Head of caudate nucleus (tissue), 42 donors: ENCODE results near the gene SKOR1.

Experiments
- DNase-seq, 42 donors: peaks; one replicate each; pipeline versions ENCODE4 v3.0.0 to v3.0.0-alpha.2; 2020 to 2021; ENCODE audit warnings: mixed read lengths in 7 of 42
- intact Hi-C: fragments of 100-400 bp; cut with DNase I; formaldehyde crosslinking; loops from one replicate; pipeline ENCODE4 v1.15.0; 2022

Gene SKOR1

GRCh38 chr15:67824976-67825880, at the start of gene SKOR1:
Gene SKOR1 (plus strand): TSS chr15:67825509. CDS start chr15:67825603, 94 bp downstream.
- peak in 2 of 42 donors; percentile 3 to 28 for DNase-seq
- intact Hi-C loops, result no loop called here

- intact Hi-C loops, result no loop called here
- DNase-seq, result peak in 12 of 42 donors; percentile 11 to 62 (median 26)
Observed at GRCh38 chr15:67775998-67776397, 49.3 kb upstream of the SKOR1 start.

GRCh38 chr15:67776600-67776999, 48.7 kb upstream of the SKOR1 start:
- intact Hi-C loops, result no loop called here

DNA sequence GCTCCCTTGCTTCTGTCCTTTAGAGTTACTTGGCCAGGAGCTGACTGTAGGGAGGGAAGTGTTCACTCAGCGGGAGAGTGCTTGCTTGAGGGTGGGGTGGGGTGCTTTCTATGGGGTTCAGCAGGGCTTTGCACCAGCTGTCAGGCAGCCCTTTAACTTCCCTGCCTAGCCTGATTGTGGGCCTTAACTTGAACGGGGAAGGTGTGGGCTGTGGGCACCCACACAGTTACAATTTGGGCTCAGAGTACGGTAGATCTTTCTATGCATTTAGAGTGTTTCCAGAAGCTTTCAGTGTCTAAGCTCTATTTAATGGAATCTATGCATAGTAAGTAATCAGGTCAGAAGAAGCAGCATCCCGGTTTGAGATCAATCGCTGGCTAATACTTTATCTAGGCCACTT, 48.2 kb upstream of the SKOR1 start:
- DNase-seq, result peak in 31 of 42 donors; percentile 9 to 80 (median 37)
- intact Hi-C loops, result no loop called here

More at GRCh38 chr15:67776600-67776999, 48.7 kb upstream of the SKOR1 start:
- no peak for DNase-seq

GRCh38 chr15:67777773-67778172, 47.5 kb upstream of the SKOR1 start:
- intact Hi-C loops, result no loop called here
- DNase-seq, result no peak

DNA sequence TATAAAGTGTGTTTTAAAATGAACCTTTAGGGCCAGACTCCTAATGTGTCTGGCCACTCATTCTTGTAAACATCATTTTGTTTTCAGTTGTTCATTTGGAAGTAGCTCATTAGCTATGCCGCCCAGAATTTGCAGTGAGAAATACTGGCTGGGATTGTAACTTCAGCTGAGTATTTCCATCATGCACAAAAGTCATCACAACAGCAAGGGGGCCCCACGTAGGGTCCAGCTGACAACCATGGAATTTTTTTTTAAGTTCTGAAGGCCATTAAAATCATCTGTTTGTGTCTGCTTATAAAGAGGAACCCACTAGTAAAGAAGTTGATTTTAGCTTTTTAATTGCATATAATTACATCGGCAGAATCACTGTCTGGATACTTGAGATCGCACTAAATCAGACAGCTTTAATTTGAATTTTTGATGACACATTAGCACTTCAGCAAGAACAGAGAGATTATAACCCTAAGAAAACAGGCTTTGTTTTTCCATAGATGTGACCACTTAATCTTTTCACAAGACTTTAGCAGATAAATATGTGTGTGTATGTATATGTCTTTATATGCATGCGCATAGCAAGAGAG, 46.3 kb upstream of the SKOR1 start:
- DNase-seq, result no peak
- intact Hi-C loops, result no loop called here

DNA sequence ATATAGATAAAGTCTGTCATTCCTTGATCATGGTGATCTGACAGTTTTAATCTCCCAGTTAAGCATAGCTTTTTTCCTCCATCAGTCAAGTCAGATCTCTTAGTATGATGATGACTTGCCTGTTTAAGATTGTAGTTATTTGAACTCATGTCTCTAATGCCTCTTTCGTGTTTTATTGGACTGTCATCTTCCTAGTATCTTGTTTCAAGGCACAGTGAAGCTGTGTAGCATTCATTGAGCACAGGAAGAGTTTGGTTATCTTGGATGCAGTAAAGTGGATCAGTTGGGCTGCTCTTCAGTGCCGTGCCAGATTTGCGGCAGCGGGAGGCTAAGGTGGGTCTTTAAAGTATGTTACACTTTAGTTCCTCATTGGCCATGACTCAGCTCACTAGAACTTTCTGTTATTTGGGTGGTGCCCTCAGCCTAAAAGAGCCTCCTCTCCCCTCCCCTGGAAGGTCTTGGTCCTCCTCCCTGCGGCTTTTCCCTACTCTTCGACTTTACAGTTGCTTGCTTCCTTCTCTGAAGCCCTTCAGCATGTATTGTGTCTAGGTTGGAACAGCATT, 45.7 kb upstream of the SKOR1 start:
- intact Hi-C loops, result no loop called here

DNA sequence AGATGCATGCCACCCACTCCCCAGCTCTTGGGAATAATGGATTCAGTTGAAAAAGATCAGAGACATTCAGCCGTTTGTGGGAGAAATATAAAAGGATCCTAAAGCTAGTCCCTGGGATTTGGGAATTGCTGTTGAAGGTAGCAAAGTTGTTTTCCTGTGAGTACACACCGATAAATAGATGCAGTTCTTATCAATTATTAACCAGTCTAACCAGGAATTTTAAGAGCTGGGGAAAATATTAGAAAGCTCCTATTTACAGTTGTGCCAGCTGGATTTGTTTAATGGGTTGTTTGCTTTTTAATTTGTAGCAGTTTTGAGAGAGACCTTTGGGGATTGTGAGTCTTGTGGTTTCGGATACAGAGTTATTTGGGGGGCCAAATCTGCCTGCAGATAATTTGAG, 44.2 kb upstream of the SKOR1 start:
- intact Hi-C loops, result no loop called here
- peak in 1 of 42 donors; percentile 22 for DNase-seq

More for the DNA sequence above, 45.7 kb upstream of the SKOR1 start:
- DNase-seq, result no peak

GRCh38 chr15:67781907-67782690, 43.2 kb upstream of the SKOR1 start:
- intact Hi-C loops, result no loop called here
- DNase-seq, result no peak

DNA sequence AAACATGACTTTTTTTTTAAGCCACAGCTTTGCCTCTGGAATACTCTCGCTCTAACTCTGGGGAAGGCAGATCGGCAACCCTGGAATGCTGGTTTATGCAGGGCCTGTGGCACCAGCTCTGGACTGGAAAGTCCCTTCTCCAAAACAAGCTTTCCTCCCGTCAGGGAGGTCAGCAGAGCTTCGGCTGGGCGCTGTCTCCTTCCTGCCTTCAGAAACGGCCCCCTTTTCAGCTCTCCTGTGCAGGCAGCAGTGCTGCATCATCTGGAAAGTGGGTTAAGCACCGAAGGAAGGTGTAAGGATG, 42.7 kb upstream of the SKOR1 start:
- intact Hi-C loops, result no loop called here
- peak in 3 of 42 donors; percentile 8 to 39 (median 14) for DNase-seq

DNA sequence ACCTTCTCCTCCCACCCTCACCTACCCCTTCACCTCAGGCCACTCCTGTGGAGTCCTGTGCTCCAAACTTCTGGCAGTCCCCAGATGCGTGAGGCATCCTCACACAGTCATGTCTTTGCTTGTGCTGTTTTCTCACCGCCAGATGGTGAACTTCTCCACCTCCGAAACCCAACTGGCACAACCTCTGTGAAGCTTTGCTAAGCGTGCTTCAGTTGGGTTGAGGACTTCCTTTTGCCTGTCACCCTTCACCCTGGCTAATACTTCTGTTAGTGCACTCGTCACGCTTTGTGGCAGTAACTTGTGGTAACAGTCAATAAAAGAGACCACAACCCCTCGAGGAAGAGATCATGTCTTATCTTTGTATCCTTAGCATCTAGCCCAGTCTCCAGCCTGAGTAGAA, 42.0 kb upstream of the SKOR1 start:
- intact Hi-C loops, result no loop called here
- DNase-seq, result peak in 2 of 42 donors; percentile 13 to 16

DNA sequence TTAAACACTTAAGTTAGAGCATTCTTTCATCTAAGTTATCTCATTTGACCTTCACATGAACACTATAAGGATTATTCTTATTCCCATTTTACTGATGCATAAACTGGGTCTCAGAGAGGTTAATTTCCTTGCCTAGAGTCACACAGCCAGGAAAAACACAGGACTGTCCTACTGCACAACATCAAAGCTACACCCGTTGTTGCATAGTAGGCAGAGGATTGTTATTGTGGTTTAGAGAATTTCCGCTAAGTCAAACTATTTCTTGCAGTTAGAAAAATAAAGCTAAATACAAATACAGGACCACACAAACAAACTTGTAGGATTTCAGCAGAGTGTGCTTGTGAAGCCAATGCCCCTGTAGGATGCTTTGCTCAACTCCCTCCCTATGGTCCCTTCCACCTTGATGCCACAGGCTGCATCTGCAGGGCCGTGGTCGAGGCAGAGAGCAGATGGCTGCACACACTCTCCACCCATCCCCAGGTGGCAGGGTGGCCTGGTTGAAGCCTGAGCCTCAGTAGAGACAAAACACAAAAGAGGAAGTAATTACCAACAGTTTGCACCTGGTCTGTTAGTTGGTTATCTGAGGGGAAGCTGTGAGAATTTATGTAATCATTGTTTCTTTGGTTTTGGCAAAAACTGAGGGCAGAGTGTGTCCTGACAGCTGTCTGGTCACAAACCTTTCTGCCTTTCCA, 41.1 kb upstream of the SKOR1 start:
- intact Hi-C loops, result no loop called here
- DNase-seq, result peak in 2 of 42 donors; percentile 17 to 30

DNA sequence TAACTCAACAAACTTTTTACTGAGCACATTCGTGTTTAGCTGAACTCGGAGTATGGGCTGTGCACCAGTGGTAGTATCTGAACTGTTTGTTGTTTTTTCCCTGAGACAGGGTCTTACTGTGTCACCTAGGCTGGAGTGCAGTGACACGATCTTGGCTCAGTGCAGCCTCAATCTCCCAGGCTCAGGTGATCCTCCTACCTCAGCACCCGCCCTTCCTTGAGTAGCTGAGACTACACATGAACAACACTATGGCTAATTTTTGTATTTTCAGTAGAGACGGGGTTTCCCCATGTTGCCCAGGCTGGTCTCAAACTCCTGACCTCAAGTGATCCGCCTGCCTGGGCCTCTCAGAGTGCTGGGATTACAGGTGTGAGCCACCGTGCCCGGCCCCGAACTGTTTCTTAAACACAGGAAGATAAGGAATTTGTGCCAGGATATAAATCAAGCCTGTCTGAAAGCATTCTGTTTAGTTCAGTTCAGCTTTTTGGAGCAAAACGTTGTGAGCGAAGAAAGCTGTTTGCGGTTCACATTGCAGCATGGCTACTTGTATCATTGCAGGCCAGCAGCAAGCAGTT, 40.4 kb upstream of the SKOR1 start:
- intact Hi-C loops, result no loop called here
- peak in 1 of 42 donors; percentile 7 for DNase-seq

DNA sequence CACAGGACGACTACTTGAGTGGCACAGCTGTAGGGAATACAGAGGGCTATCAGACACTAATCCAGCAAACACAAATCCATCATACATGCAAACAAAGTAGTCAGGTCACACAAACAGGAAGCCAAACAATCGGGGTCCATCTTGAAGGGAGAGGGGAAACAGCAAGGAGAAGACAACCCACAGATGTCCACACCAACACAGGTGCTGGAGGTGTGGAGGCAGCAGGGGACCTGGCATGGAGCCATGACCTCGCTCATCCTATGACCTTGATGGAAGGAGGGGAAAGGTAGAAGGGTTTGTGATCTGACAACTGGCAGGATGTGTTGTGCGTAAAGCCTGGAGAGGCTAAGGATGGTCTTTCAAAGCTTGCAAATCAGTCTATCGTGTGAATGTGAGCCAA, 39.9 kb upstream of the SKOR1 start:
- peak in 1 of 42 donors; percentile 25 for DNase-seq
- intact Hi-C loops, result no loop called here

DNA sequence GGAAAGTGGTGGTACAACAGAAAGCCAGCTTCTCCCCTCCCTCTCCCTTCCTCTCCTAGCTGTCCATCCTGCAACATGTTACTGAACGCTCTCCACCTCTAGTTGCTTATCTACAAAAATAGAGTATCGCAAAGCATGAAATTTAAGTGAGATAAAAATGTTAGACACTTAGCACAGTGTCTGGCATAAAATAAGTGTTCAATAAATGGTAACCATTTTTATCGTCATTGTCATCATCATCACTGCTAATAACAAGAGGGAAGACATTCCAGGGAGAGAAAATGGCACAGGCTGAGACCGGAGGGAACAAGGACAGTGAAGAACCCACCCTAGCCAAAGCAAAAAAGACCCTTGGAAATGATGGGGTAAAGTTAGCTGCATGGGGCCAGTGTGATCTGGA, 38.7 kb upstream of the SKOR1 start:
- no peak for DNase-seq
- intact Hi-C loops, result no loop called here

DNA sequence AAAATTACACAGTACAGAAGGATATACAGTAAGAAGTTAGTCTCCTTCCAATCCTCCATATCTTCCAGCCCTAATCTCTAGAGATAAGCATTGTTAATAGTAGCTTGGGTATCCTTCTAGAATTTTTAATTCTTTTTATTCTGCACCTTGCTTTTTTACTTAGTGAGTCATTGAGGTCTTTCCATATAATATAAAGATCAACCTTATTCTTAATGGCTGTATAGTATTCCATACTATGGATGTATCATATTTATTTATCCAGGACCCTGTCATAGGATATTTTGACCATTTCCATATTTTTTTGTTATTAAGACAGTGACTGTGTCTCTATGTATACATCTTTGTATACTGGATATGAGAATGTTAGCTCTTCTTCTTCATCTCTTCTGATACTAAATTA, 36.3 kb upstream of the SKOR1 start:
- no peak for DNase-seq
- intact Hi-C loops, result no loop called here

- DNase-seq, result peak in 1 of 42 donors; percentile 9
- intact Hi-C loops, result no loop called here
Observed at GRCh38 chr15:67790610-67791319, 34.5 kb upstream of the SKOR1 start.
